ENCODE measurements around the gene RAB17.

RAB17 gene

DNA sequence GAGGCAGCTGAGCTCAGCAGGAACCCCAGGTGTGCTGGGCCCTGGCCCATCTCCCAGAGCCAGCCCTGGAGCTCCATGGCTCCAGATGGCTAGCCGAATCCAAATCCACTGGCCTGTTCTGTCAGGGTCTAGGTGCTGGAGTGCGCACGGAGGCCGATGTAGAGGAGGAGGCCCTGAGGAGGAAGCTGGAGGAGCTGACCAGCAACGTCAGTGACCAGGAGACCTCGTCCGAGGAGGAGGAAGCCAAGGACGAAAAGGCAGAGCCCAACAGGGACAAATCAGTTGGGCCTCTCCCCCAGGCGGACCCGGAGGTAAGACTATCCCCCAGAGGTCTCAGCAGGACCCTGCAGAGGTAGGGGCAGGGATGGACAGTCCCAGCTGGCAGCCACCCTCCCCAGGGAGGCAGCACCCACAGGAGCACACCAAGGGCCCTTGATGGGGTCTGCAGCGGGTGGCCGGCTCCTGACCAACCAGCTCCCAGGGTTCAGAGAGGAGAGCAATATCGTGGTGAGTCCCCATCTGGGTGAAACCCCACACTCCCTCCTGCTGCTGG, 50.2 kb downstream of the RAB17 start:
- TF ChIP-seq FOXP2 (optimal IDR thresholded peaks at IDR 0.05; ENCODE audit: borderline replicate concordance, extremely low read depth, extremely low read length, insufficient read depth) (no peak), TAF1 (IDR thresholded peaks at IDR 0.05; ENCODE audit: borderline replicate concordance, insufficient read depth, low read length) (no peak), SIN3A (IDR thresholded peaks at IDR 0.05; ENCODE audit: borderline replicate concordance, insufficient read depth, low read length) (no peak), POLR2AphosphoS5 (IDR thresholded peaks at IDR 0.05; ENCODE audit: low read depth, low read length) (no peak), REST (IDR thresholded peaks at IDR 0.05; ENCODE audit: insufficient read depth in 1 of 2, low read depth in 2 of 2, low read length in 2 of 2) (no peak)

DNA sequence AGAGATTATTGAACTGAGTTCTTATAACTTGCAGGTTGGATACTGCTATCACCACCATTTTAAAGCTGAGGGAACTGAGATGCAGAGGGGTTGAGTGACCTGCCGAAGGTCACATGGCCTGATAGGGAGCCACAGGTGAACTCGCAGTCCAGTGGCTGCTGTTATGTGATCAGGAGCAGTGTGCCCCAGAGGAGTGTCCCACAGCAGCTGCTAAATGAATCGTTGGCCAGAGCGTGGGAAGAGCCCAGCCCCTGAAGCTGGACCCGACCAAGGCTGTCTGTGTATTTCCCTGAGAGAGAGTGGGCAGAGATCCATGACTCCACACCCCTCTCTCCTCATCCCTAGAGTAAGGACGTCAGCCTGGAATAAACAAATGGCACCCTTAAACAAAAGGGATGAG, 50.9 kb downstream of the RAB17 start:
- TF ChIP-seq TAF1 (IDR thresholded peaks at IDR 0.05; ENCODE audit: borderline replicate concordance, insufficient read depth, low read length): no peak
- TF ChIP-seq REST (IDR thresholded peaks at IDR 0.05; ENCODE audit: insufficient read depth in 1 of 2, low read depth in 2 of 2, low read length in 2 of 2): no peak
- TF ChIP-seq FOXP2 (optimal IDR thresholded peaks at IDR 0.05; ENCODE audit: borderline replicate concordance, extremely low read depth, extremely low read length, insufficient read depth): no peak
- no peak for TF ChIP-seq SIN3A (IDR thresholded peaks at IDR 0.05; ENCODE audit: borderline replicate concordance, insufficient read depth, low read length)
- TF ChIP-seq POLR2AphosphoS5 (IDR thresholded peaks at IDR 0.05; ENCODE audit: low read depth, low read length): no peak

DNA sequence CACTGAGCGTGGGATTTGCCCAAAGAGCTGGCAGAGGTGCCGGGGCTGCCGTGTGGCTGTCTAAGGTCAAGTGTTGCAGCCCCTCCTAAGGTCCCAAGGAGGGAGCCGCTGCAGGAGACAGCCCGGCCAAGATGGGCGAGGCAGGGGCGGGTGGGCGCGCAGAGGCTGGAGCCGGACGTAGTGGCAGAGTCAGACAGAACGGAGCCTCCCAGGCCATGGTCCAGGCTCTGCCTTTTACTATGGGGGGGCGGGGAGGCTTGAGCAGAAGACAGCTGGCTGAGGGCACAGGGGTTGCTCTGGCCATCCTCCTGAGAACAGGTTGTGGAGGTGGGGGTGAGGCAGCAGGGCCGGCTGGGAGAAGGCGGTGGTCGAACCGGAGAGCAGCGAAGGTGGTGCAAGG, 51.6 kb downstream of the RAB17 start:
- TF ChIP-seq FOXP2 (optimal IDR thresholded peaks at IDR 0.05; ENCODE audit: borderline replicate concordance, extremely low read depth, extremely low read length, insufficient read depth) (no peak), POLR2AphosphoS5 (IDR thresholded peaks at IDR 0.05; ENCODE audit: low read depth, low read length) (no peak), TAF1 (IDR thresholded peaks at IDR 0.05; ENCODE audit: borderline replicate concordance, insufficient read depth, low read length) (no peak)

- TF ChIP-seq POLR2AphosphoS5 (IDR thresholded peaks at IDR 0.05; ENCODE audit: low read depth, low read length) (no peak), SIN3A (IDR thresholded peaks at IDR 0.05; ENCODE audit: borderline replicate concordance, insufficient read depth, low read length) (no peak), FOXP2 (optimal IDR thresholded peaks at IDR 0.05; ENCODE audit: borderline replicate concordance, extremely low read depth, extremely low read length, insufficient read depth) (no peak), TAF1 (IDR thresholded peaks at IDR 0.05; ENCODE audit: borderline replicate concordance, insufficient read depth, low read length) (no peak), REST (IDR thresholded peaks at IDR 0.05; ENCODE audit: insufficient read depth in 1 of 2, low read depth in 2 of 2, low read length in 2 of 2) (no peak)
Measured at GRCh38 chr2:237538001-237538720, 52.4 kb downstream of the RAB17 start.

- TF ChIP-seq SIN3A (IDR thresholded peaks at IDR 0.05; ENCODE audit: borderline replicate concordance, insufficient read depth, low read length): no peak
- TF ChIP-seq TAF1 (IDR thresholded peaks at IDR 0.05; ENCODE audit: borderline replicate concordance, insufficient read depth, low read length): no peak
- no peak for TF ChIP-seq POLR2AphosphoS5 (IDR thresholded peaks at IDR 0.05; ENCODE audit: low read depth, low read length)
- TF ChIP-seq FOXP2 (optimal IDR thresholded peaks at IDR 0.05; ENCODE audit: borderline replicate concordance, extremely low read depth, extremely low read length, insufficient read depth): no peak
- TF ChIP-seq REST (IDR thresholded peaks at IDR 0.05; ENCODE audit: insufficient read depth in 1 of 2, low read depth in 2 of 2, low read length in 2 of 2): no peak
Measured at GRCh38 chr2:237536617-237537016, 53.9 kb downstream of the RAB17 start.
